ENCODE measurements around the gene CACNA1E.

DNA sequence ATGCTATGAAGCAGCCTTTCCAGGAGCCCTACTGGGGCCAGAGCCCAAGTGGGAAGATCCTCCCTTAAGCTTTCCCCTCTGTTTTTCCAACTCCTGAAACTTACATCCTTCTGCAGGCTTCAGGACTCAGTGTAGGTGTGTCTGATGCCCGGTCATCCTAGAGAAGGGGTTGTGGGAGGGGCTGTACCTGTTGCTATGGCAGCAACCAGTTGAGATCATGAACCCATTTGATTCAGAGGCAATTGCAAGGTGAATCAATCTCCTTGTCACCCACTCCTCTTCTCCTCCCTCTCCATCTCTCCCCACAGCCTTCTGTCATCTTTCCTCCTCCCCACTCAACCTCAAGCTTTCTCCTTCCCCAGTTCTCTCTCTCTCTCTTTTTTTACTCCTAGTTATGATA lies 151.8 kb downstream of the CACNA1E start:
- no peak for TF ChIP-seq POLR2A (IDR thresholded peaks at IDR 0.05)
- TF ChIP-seq, protein P1, sequence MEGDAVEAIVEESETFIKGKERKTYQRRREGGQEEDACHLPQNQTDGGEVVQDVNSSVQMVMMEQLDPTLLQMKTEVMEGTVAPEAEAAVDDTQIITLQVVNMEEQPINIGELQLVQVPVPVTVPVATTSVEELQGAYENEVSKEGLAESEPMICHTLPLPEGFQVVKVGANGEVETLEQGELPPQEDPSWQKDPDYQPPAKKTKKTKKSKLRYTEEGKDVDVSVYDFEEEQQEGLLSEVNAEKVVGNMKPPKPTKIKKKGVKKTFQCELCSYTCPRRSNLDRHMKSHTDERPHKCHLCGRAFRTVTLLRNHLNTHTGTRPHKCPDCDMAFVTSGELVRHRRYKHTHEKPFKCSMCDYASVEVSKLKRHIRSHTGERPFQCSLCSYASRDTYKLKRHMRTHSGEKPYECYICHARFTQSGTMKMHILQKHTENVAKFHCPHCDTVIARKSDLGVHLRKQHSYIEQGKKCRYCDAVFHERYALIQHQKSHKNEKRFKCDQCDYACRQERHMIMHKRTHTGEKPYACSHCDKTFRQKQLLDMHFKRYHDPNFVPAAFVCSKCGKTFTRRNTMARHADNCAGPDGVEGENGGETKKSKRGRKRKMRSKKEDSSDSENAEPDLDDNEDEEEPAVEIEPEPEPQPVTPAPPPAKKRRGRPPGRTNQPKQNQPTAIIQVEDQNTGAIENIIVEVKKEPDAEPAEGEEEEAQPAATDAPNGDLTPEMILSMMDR (IDR thresholded peaks at IDR 0.05): no peak

All from Peyer's patch (tissue), 4 donors.